Heart left ventricle (tissue), 13 donors: Measurements from ENCODE around the gene AIRE.

ENCODE experiments used
- CTCF ChIP-seq, 12 donors: fragments of 200-600 bp; sonication (generic) in 4 of 12; IDR thresholded peaks; one replicate each; pipeline versions ENCODE4 v1.5.0 to v1.8.0; 2018 to 2022; ENCODE audit warnings: antibody characterized with exemption in 12 of 12, mild to moderate bottlenecking in 5 of 12
- POLR2A ChIP-seq, 2 donors: fragments of 450-650 bp; IDR thresholded peaks; one replicate each; pipeline ENCODE4 v1.6.1; 2017; ENCODE audit warnings: antibody characterized with exemption in 2 of 2, mild to moderate bottlenecking in 2 of 2, moderate library complexity in 2 of 2
- donor health status: ischemic (EF 13 %, LVEDD 7.1; RV severe dilation, severe dysfunction).
- donor health status: DM: no; HTN: yes; CAD: no.
- donor health status: DM: no; HTN: no; CAD: no.
- donor health status: ischemic (EF 25% LVEDD 6.9; RV normal size, moderate dysfunction).
- donor health status: ischemic (EF 25% LVEDD 5.7; RV mildly dilated, moderate dysfunction).
- donor health status: ischemic (EF 35%, LVEDD 5.7; RV mildly dilated, moderate dysfunction).
- donor health status: nonischemic (EF 11% LVEDD 7.7; RV severe dilation, severe dysfunction).
- donor health status: DM: yes; HTN: yes; CAD: no.
- donor health status: PGD.
- donor health status: ischemic (EF 29% LVEDD 5.4; RV normal size, mild dysfunction).
- donor health status: nonischemic (EF 23%, LVEDD 6.1; RV moderate dilation, normal function).

GRCh38 chr21:44335266-44336059 is 49.8 kb downstream of the AIRE start:
- TF ChIP-seq CTCF (IDR thresholded peaks at IDR 0.05): no peak
- TF ChIP-seq POLR2A (IDR thresholded peaks at IDR 0.05): no peak
